GM12891 (cell line): Measurements from ENCODE around the gene RASA4B.
"Not testable (repeated sequence)": the region's sequence is repeated elsewhere in the genome, so short reads cannot be mapped to it uniquely, and the experiment has no call there.

ENCODE experiments used
- POLR2A ChIP-seq: IDR thresholded peaks from 2 replicates; pipeline ENCODE4 v1.6.1; 2011; ENCODE audit warnings: low read depth, low read length, control low read depth
- POLR2AphosphoS5 ChIP-seq: IDR thresholded peaks from 2 replicates; pipeline ENCODE4 v1.6.1; 2011; ENCODE audit warnings: low read depth, low read length, control low read depth
- POU2F2 ChIP-seq: IDR thresholded peaks from 2 replicates; pipeline ENCODE4 v1.6.1; 2011; ENCODE audit warnings: low read depth, mild to moderate bottlenecking, control low read depth, low read length, moderate library complexity
- SPI1 ChIP-seq: IDR thresholded peaks from 2 replicates; pipeline ENCODE4 v1.6.1; 2011; ENCODE audit warnings: low read depth, low read length, control low read depth
- TAF1 ChIP-seq: IDR thresholded peaks from 2 replicates; pipeline ENCODE4 v1.6.1; 2011; ENCODE audit warnings: low read depth, low read length, control low read depth

DNA sequence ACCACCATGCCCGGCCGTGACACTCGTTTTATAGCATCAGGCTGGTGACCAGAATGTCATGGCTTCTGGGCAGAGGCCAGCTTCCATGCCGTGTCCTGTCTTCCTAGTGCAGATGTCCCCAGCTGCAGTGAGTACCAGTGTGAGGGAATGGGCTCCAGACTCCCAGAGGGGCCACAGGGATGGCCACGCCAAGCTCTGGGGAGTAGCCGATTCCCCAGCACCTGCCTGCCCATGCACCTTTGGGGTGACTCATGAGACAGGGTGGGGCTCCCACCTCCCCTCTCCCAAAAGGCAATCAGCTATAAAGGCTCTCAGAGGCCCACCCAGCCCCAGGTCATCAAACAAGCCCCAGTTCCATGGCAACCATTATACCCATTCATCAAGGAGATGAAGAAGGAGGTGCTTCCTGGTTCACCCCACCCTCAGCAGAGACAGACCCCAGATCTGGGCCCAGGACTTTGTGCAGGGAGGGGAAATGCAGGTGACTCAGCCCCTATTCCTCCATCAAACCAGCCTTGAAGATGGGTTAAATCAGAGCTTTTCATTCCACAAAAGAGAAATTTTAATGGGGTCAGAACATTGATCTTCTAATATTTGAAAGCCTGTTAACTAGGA lies 33.3 kb upstream of the RASA4B start, which contains the start of gene SPDYE2:
- not testable (repeated sequence) for TF ChIP-seq POLR2A, POLR2AphosphoS5, SPI1, TAF1, POU2F2
